ENCODE measurements around the gene LEFTY1. TPM values are rescaled to one million over a fixed set of nuclear protein-coding genes. Genes with fewer than 3 reads are reported as not detected.
"Not testable (repeated sequence)": the region's sequence is repeated elsewhere in the genome, so short reads cannot be mapped to it uniquely, and the experiment has no call there.

Gene LEFTY1
- not detected for total RNA-seq (2021; fragmentation: NEBNext Ultra II Directional; extraction: Animal tissue kit (Norgen Biotek cat#: 25700))
- long read RNA-seq = 0 reads

- no peak for DNase-seq
- TF ChIP-seq, protein P1, sequence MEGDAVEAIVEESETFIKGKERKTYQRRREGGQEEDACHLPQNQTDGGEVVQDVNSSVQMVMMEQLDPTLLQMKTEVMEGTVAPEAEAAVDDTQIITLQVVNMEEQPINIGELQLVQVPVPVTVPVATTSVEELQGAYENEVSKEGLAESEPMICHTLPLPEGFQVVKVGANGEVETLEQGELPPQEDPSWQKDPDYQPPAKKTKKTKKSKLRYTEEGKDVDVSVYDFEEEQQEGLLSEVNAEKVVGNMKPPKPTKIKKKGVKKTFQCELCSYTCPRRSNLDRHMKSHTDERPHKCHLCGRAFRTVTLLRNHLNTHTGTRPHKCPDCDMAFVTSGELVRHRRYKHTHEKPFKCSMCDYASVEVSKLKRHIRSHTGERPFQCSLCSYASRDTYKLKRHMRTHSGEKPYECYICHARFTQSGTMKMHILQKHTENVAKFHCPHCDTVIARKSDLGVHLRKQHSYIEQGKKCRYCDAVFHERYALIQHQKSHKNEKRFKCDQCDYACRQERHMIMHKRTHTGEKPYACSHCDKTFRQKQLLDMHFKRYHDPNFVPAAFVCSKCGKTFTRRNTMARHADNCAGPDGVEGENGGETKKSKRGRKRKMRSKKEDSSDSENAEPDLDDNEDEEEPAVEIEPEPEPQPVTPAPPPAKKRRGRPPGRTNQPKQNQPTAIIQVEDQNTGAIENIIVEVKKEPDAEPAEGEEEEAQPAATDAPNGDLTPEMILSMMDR (IDR thresholded peaks at IDR 0.05) = no peak
Observed at GRCh38 chr1:225888898-225889601, at the start of gene LEFTY1. Gene LEFTY1, minus strand, starts transcription at chr1:225889146. Its CDS starts 80 bp downstream, at chr1:225889066.

GRCh38 chr1:225937048-225937968 is 48.4 kb upstream of the LEFTY1 start:
- Mint-ChIP-seq H3K4me1 (ENCODE audit: low read depth) (peaks cover 6% of the 10 kb centered on the region; the same call in 1 of the 2 replicates), H3K4me3 (no peak overlapping the region), H3K27ac (no peak overlapping the region), H3K36me3 (ENCODE audit: low read depth) (no peaks in the 10 kb centered on the region), H3K27me3 (ENCODE audit: insufficient read depth) (no peaks in the 10 kb centered on the region; the same call in 1 of the 2 replicates), H3K9me3 (no peaks in the 10 kb centered on the region)
- DNase-seq = no peak
- TF ChIP-seq, protein P1 (IDR thresholded peaks at IDR 0.05) = no peak

More at GRCh38 chr1:225888898-225889601, at the start of gene LEFTY1:
- Mint-ChIP-seq H3K4me1 (ENCODE audit: low read depth) (no peaks in the 10 kb centered on the region; the same call in 1 of the 2 replicates), H3K9me3 (no peaks in the 10 kb centered on the region), H3K4me3 (no peak within 1 kb of the TSS), H3K27me3 (ENCODE audit: insufficient read depth) (no peaks in the 10 kb centered on the region; the same call in none of the 2 replicates), H3K27ac (no peak within 1 kb of the TSS), H3K36me3 (ENCODE audit: low read depth) (no peaks in the 10 kb centered on the region)

GRCh38 chr1:225936523-225936922 is 47.6 kb upstream of the LEFTY1 start:
- Mint-ChIP-seq H3K36me3 (ENCODE audit: low read depth) (no peaks in the 10 kb centered on the region), H3K4me3 (no peak overlapping the region), H3K27ac (no peak overlapping the region), H3K27me3 (ENCODE audit: insufficient read depth) (no peaks in the 10 kb centered on the region; the same call in 1 of the 2 replicates), H3K9me3 (no peaks in the 10 kb centered on the region), H3K4me1 (ENCODE audit: low read depth) (peaks cover 6% of the 10 kb centered on the region; the same call in 1 of the 2 replicates)
- TF ChIP-seq, protein P1 (IDR thresholded peaks at IDR 0.05) = no peak
- no peak for DNase-seq

- DNase-seq; H3K9me3 Mint-ChIP-seq; H3K27me3 Mint-ChIP-seq (ENCODE audit: insufficient read depth); H3K36me3 Mint-ChIP-seq (ENCODE audit: low read depth); H3K27ac Mint-ChIP-seq; H3K4me1 Mint-ChIP-seq (ENCODE audit: low read depth); H3K4me3 Mint-ChIP-seq: not testable (repeated sequence)
Observed at GRCh38 chr1:225936086-225936485, 47.1 kb upstream of the LEFTY1 start.

GRCh38 chr1:225934711-225935110 is 45.8 kb upstream of the LEFTY1 start:
- TF ChIP-seq, protein P1 (IDR thresholded peaks at IDR 0.05) = no peak
- Mint-ChIP-seq H3K36me3 (ENCODE audit: low read depth) (no peaks in the 10 kb centered on the region), H3K27ac (no peak overlapping the region), H3K27me3 (ENCODE audit: insufficient read depth) (no peaks in the 10 kb centered on the region), H3K4me1 (ENCODE audit: low read depth) (peaks cover 6% of the 10 kb centered on the region; the same call in 1 of the 2 replicates), H3K4me3 (no peak overlapping the region), H3K9me3 (no peaks in the 10 kb centered on the region)
- no peak for DNase-seq
